ENCODE results near the gene ZNF548.
"Not testable (repeated sequence)": the region's sequence is repeated elsewhere in the genome, so short reads cannot be mapped to it uniquely, and the experiment has no call there.

DNA sequence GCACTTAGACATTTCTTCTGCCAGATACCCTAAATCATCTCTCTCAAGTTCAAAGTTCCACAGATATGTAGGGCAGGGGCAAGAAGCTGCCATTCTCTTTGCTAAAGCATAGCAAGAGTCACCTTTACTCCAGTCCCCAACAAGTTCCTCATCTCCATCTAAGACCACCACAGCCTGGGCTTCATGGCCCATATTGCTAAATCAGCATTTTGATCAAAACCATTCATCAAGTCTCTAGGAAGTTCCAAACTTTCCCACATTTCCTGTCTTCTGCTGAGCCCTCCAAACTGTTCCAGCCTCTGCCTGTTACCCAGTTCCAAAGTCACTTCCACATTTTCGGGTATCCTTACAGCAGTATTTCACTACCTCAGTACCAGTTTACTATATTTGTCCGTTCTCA, 15.0 kb upstream of the ZNF548 start:
- TF ChIP-seq, protein P1, sequence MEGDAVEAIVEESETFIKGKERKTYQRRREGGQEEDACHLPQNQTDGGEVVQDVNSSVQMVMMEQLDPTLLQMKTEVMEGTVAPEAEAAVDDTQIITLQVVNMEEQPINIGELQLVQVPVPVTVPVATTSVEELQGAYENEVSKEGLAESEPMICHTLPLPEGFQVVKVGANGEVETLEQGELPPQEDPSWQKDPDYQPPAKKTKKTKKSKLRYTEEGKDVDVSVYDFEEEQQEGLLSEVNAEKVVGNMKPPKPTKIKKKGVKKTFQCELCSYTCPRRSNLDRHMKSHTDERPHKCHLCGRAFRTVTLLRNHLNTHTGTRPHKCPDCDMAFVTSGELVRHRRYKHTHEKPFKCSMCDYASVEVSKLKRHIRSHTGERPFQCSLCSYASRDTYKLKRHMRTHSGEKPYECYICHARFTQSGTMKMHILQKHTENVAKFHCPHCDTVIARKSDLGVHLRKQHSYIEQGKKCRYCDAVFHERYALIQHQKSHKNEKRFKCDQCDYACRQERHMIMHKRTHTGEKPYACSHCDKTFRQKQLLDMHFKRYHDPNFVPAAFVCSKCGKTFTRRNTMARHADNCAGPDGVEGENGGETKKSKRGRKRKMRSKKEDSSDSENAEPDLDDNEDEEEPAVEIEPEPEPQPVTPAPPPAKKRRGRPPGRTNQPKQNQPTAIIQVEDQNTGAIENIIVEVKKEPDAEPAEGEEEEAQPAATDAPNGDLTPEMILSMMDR (conservative IDR thresholded peaks at IDR 0.05) = not testable (repeated sequence)
- TF ChIP-seq EZH2 (IDR thresholded peaks at IDR 0.05; ENCODE audit: low read depth) = not testable (repeated sequence)

Data from PC-9 (cell line).